H9 (cell line): ENCODE measurements around the gene SULT1E1. TPM values are rescaled to one million over a fixed set of nuclear protein-coding genes. Genes with fewer than 3 reads are reported as not detected.

Experiments
- DNase-seq: peaks from one replicate; pipeline ENCODE4 v3.0.0-alpha.2; 2017
- H2AFZ ChIP-seq: one replicate; pipeline ENCODE4 v1.6.1; 2013; ENCODE audit warnings: mild to moderate bottlenecking, low read length, control low read depth, moderate library complexity
- H2AK5ac ChIP-seq: 2 replicates; pipeline ENCODE4 v1.6.1; 2013; ENCODE audit warnings: low read length, control low read depth, mixed read lengths; ENCODE audit not compliant: insufficient read length
- H2BK120ac ChIP-seq: one replicate; pipeline ENCODE4 v1.6.1; 2013; ENCODE audit warnings: low read depth, mild to moderate bottlenecking, low read length, control low read depth, inconsistent platforms; ENCODE audit not compliant: poor library complexity, severe bottlenecking
- H2BK12ac ChIP-seq: 2 replicates; pipeline ENCODE4 v1.6.1; 2013; ENCODE audit warnings: low read length, control low read depth, mixed read lengths, low read depth; ENCODE audit not compliant: insufficient read length
- H2BK15ac ChIP-seq: 2 replicates; pipeline ENCODE4 v1.6.1; 2013; ENCODE audit warnings: low read depth, low read length, control low read depth
- H2BK20ac ChIP-seq: one replicate; pipeline ENCODE4 v1.6.1; 2013; ENCODE audit warnings: low read depth, mild to moderate bottlenecking, low read length, control low read depth, inconsistent platforms; ENCODE audit not compliant: poor library complexity, severe bottlenecking
- H2BK5ac ChIP-seq: 2 replicates; pipeline ENCODE4 v1.6.1; 2013; ENCODE audit warnings: low read length, control low read depth, mixed read lengths; ENCODE audit not compliant: insufficient read length
- H3K14ac ChIP-seq: 2 replicates; pipeline ENCODE4 v1.6.1; 2013; ENCODE audit warnings: low read length, control low read depth; ENCODE audit not compliant: insufficient read depth
- H3K18ac ChIP-seq: 2 replicates; pipeline ENCODE4 v1.6.1; 2013; ENCODE audit warnings: low read depth, mild to moderate bottlenecking, mixed read lengths, low read length, control low read depth; ENCODE audit not compliant: insufficient read length
- H3K23ac ChIP-seq: 2 replicates; pipeline ENCODE4 v1.6.1; 2013; ENCODE audit warnings: low read length, control low read depth, mixed read lengths, low read depth; ENCODE audit not compliant: insufficient read length
- H3K23me2 ChIP-seq: 2 replicates; pipeline ENCODE4 v1.6.1; 2013; ENCODE audit warnings: low read depth, mild to moderate bottlenecking, mixed read lengths, low read length, control low read depth; ENCODE audit not compliant: insufficient read length, poor library complexity, severe bottlenecking
- H3K27ac ChIP-seq: 2 replicates; pipeline ENCODE4 v1.5.1; 2013; ENCODE audit warnings: low read length, control low read depth, mixed read lengths, low read depth; ENCODE audit not compliant: insufficient read length
- H3K27me3 ChIP-seq: 2 replicates; pipeline ENCODE4 v1.6.1; 2013; ENCODE audit warnings: low read length, control low read depth, inconsistent platforms; ENCODE audit not compliant: insufficient read depth
- H3K4ac ChIP-seq: 2 replicates; pipeline ENCODE4 v1.6.1; 2013; ENCODE audit warnings: low read depth, mild to moderate bottlenecking, control low read depth, inconsistent platforms, low read length, moderate library complexity
- H3K4me1 ChIP-seq: 2 replicates; pipeline ENCODE4 v1.6.1; 2013; ENCODE audit warnings: low read length, control low read depth, inconsistent platforms; ENCODE audit not compliant: insufficient read depth
- H3K4me2 ChIP-seq: 2 replicates; pipeline ENCODE4 v1.6.1; 2013; ENCODE audit warnings: low read length, control low read depth, mixed read lengths; ENCODE audit not compliant: insufficient read length, insufficient read depth
- H3K56ac ChIP-seq: 2 replicates; pipeline ENCODE4 v1.6.1; 2013; ENCODE audit warnings: low read depth, mild to moderate bottlenecking, mixed read lengths, low read length, control low read depth; ENCODE audit not compliant: insufficient read length
- H3K79me1 ChIP-seq: 2 replicates; pipeline ENCODE4 v1.6.1; 2013; ENCODE audit warnings: low read depth, mild to moderate bottlenecking, moderate library complexity, low read length, control low read depth, inconsistent platforms; ENCODE audit not compliant: insufficient read depth, poor library complexity, severe bottlenecking
- H3K79me2 ChIP-seq: 2 replicates; pipeline ENCODE4 v1.6.1; 2013; ENCODE audit warnings: low read length, control low read depth, inconsistent platforms; ENCODE audit not compliant: insufficient read depth
- H3K9ac ChIP-seq: 2 replicates; pipeline ENCODE4 v1.6.1; 2013; ENCODE audit warnings: low read length, control low read depth, mixed read lengths; ENCODE audit not compliant: insufficient read length; ENCODE audit errors: extremely low read depth
- H3K9me3 ChIP-seq: one replicate; pipeline ENCODE4 v1.6.1; 2013; ENCODE audit warnings: low read depth, low read length, inconsistent platforms; ENCODE audit not compliant: control insufficient read depth
- H3T11ph ChIP-seq: one replicate; pipeline ENCODE4 v1.6.1; 2013; ENCODE audit warnings: mild to moderate bottlenecking, low read length, control low read depth, inconsistent platforms
- H4K20me1 ChIP-seq: one replicate; pipeline ENCODE4 v1.6.1; 2013; ENCODE audit not compliant: control insufficient read depth, insufficient read length, insufficient read depth
- H4K5ac ChIP-seq: 2 replicates; pipeline ENCODE4 v1.6.1; 2013; ENCODE audit warnings: low read depth, mild to moderate bottlenecking, mixed read lengths, low read length, control low read depth; ENCODE audit not compliant: insufficient read length
- H4K8ac ChIP-seq: replicated peaks from 2 replicates; pipeline ENCODE4 v1.6.1; 2013; ENCODE audit warnings: low read length, control low read depth, mixed read lengths, low read depth; ENCODE audit not compliant: insufficient read length
- H4K91ac ChIP-seq: 2 replicates; pipeline ENCODE4 v1.6.1; 2013; ENCODE audit warnings: low read depth, mild to moderate bottlenecking, moderate library complexity, mixed read lengths, low read length, control low read depth; ENCODE audit not compliant: insufficient read length
- H3K27ac Mint-ChIP-seq, 3 experiments: 2 replicates in 2 of 3; 3 replicates in 1 of 3; pipeline ENCODE4 v1.8.0; 2020 to 2021; ENCODE audit warnings: mixed read lengths in 3 of 3, mild to moderate bottlenecking in 1 of 3, moderate library complexity in 1 of 3
- H3K27me3 Mint-ChIP-seq: 2 replicates; pipeline ENCODE4 v1.8.0; 2021; ENCODE audit warnings: low read depth, mild to moderate bottlenecking, moderate library complexity, mixed read lengths
- H3K36me3 Mint-ChIP-seq, 3 experiments: 2 replicates in 2 of 3; 3 replicates in 1 of 3; pipeline ENCODE4 v1.8.0; 2020 to 2021; ENCODE audit warnings: low read depth in 3 of 3, mixed read lengths in 3 of 3; ENCODE audit not compliant: insufficient read depth in 1 of 3
- H3K4me1 Mint-ChIP-seq, 2 experiments: 2 replicates each; pipeline ENCODE4 v1.8.0; 2020; ENCODE audit warnings: mixed read lengths in 2 of 2
- H3K4me3 Mint-ChIP-seq, 2 experiments: 2 replicates in 1 of 2; 3 replicates in 1 of 2; pipeline ENCODE4 v1.8.0; 2020 to 2021; ENCODE audit warnings: mild to moderate bottlenecking in 2 of 2, mixed read lengths in 2 of 2, moderate library complexity in 1 of 2
- H3K9me3 Mint-ChIP-seq, 2 experiments: 2 replicates in 1 of 2; 3 replicates in 1 of 2; pipeline ENCODE4 v1.8.0; 2020; ENCODE audit warnings: mild to moderate bottlenecking in 2 of 2, mixed read lengths in 2 of 2, moderate library complexity in 1 of 2
- total RNA-seq: library from RNA; stranded (reverse); gene quantifications from 2 replicates; pipeline ENCODE4 v1.2.1, GENCODE V29; 2021
- TF ChIP-seq, protein P1 (sequence below): fragments of 200-600 bp; sonication (generic); conservative IDR thresholded peaks from 3 replicates; pipeline ENCODE4 v1.8.0; 2021; ENCODE audit warnings: antibody characterized with exemption, mild to moderate bottlenecking

The SULT1E1 gene
- total RNA-seq, 1 experiment from 2014 or later: not detected

GRCh38 chr4:69882150-69882549 is 22.2 kb upstream of the SULT1E1 start:
- H3K27me3 Mint-ChIP-seq: no peaks in the 10 kb centered on the region
- no peaks in the 10 kb centered on the region for H3K4me1 Mint-ChIP-seq
- DNase-seq: no peak
- Histone ChIP-seq H3K23ac (no peak overlapping the region), H3K79me1 (no peaks in the 10 kb centered on the region), H3K4me1 (no peaks in the 10 kb centered on the region), H3K79me2 (no peaks in the 10 kb centered on the region), H4K5ac (no peak overlapping the region), H2BK5ac (no peak overlapping the region), H3K9me3 (peaks cover 8% of the 10 kb centered on the region), H3K4ac (no peak overlapping the region), H3K23me2 (no peaks in the 10 kb centered on the region), H3K18ac (no peak overlapping the region), H3K4me2 (no peak overlapping the region), H4K20me1 (no peaks in the 10 kb centered on the region), H2BK15ac (no peak overlapping the region), H3K9ac (no peak overlapping the region), H2AK5ac (no peak overlapping the region), H3K56ac (no peak overlapping the region), H4K8ac (no peak overlapping the region), H2BK120ac (no peak overlapping the region), H2AFZ (no peak overlapping the region), H3K27me3 (no peaks in the 10 kb centered on the region), H3K14ac (no peak overlapping the region), H4K91ac (no peak overlapping the region), H2BK12ac (no peak overlapping the region), H3T11ph (no peak overlapping the region), H3K27ac (no peak overlapping the region), H2BK20ac (no peak overlapping the region)
- no peak overlapping the region for H3K4me3 Mint-ChIP-seq
- H3K9me3 Mint-ChIP-seq: peaks cover 9 to 12% of the 10 kb centered on the region in 2 experiments
- no peak overlapping the region for H3K27ac Mint-ChIP-seq
- peaks cover 2 to 12% (median 5%) of the 10 kb centered on the region in 3 experiments; a peak in 4 of 7 replicates for H3K36me3 Mint-ChIP-seq
- TF ChIP-seq, protein P1, sequence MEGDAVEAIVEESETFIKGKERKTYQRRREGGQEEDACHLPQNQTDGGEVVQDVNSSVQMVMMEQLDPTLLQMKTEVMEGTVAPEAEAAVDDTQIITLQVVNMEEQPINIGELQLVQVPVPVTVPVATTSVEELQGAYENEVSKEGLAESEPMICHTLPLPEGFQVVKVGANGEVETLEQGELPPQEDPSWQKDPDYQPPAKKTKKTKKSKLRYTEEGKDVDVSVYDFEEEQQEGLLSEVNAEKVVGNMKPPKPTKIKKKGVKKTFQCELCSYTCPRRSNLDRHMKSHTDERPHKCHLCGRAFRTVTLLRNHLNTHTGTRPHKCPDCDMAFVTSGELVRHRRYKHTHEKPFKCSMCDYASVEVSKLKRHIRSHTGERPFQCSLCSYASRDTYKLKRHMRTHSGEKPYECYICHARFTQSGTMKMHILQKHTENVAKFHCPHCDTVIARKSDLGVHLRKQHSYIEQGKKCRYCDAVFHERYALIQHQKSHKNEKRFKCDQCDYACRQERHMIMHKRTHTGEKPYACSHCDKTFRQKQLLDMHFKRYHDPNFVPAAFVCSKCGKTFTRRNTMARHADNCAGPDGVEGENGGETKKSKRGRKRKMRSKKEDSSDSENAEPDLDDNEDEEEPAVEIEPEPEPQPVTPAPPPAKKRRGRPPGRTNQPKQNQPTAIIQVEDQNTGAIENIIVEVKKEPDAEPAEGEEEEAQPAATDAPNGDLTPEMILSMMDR: no peak
